Ectodermal cell (in vitro differentiated cells): ENCODE measurements around the gene SCAMP5.

Experiments
- H3K27ac ChIP-seq: 2 replicates; pipeline ENCODE4 v1.7.0; 2013; ENCODE audit warnings: mild to moderate bottlenecking, low read depth, low read length; ENCODE audit not compliant: insufficient read depth, poor library complexity, severe bottlenecking
- H3K27me3 ChIP-seq: 2 replicates; pipeline ENCODE4 v1.7.0; 2013; ENCODE audit warnings: mild to moderate bottlenecking, low read length; ENCODE audit not compliant: insufficient read depth, control insufficient read depth, poor library complexity, severe bottlenecking
- H3K36me3 ChIP-seq: one replicate; pipeline ENCODE4 v1.7.0; 2013; ENCODE audit warnings: low read length; ENCODE audit not compliant: control insufficient read depth, insufficient read depth
- H3K4me1 ChIP-seq: one replicate; pipeline ENCODE4 v1.7.0; 2013; ENCODE audit warnings: low read length; ENCODE audit not compliant: control insufficient read depth, insufficient read depth
- H3K4me3 ChIP-seq: 2 replicates; pipeline ENCODE4 v1.7.0; 2013; ENCODE audit warnings: low read depth, low read length, control low read depth; ENCODE audit not compliant: insufficient read depth
- H3K9me3 ChIP-seq: 2 replicates; pipeline ENCODE4 v1.7.0; 2013; ENCODE audit warnings: mild to moderate bottlenecking, low read length, moderate library complexity; ENCODE audit not compliant: control insufficient read depth
- WGBS, 2 experiments: methylation state at CpG; one replicate each; pipeline ENCODE4 v1.1.7; 2013; ENCODE audit warnings: missing lambda C conversion rate in 2 of 2; 5-methylcytosine and 5-hydroxymethylcytosine counted together

The SCAMP5 gene

DNA sequence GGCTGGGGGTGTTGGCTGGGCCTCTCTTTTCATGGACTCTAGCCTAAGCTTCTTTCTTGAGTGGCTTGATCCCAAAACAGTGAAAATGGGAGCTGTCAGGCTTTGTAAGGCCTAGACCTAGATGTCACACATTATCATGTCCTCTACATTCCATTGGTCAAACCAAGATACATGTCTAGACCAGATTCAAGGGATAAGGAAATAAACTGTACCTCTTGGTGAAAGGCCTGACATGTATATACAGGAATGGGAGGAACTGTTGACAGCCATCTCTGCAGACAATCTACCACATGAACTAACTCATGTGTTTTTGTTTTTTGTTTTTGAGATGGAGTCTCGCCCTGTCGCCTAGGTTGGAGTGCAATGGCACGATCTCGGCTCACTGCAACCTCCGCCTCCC is 27.7 kb upstream of the SCAMP5 start:
- H3K4me3 ChIP-seq = no peak overlapping the region
- 96 to 98% methylated on average over 5 of the region's 5 CpGs for WGBS, 2 experiments
- H3K27me3 ChIP-seq = no peaks in the 10 kb centered on the region
- no peaks in the 10 kb centered on the region for H3K4me1 ChIP-seq
- H3K9me3 ChIP-seq = no peaks in the 10 kb centered on the region
- no peak overlapping the region for H3K27ac ChIP-seq
- H3K36me3 ChIP-seq = no peaks in the 10 kb centered on the region

DNA sequence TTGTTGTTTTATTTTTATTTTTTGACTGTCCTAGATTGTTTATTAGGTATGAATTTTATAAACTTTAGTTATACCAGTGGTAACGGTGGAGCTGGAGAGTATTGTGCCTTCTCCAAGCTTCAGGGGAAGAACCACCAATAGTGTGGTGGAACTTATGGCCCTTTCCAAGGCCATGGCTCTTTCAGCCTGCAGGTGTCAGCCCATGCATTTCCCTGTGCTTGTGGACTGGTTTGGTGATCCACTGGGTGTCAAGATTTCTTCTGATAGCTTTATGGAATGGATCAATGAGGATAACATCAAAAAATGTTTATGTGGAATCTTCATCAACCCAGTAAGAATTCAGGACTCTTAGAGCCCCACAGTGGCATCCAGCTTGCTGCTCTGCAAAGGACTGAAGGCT is 19.2 kb upstream of the SCAMP5 start:
- WGBS, 2 experiments = 93 to 97% methylated on average over 1 of the region's 1 CpG
- H3K4me1 ChIP-seq = no peaks in the 10 kb centered on the region
- no peaks in the 10 kb centered on the region for H3K27me3 ChIP-seq
- H3K36me3 ChIP-seq = no peaks in the 10 kb centered on the region
- H3K27ac ChIP-seq = no peak overlapping the region
- no peak overlapping the region for H3K4me3 ChIP-seq
- no peaks in the 10 kb centered on the region for H3K9me3 ChIP-seq

DNA sequence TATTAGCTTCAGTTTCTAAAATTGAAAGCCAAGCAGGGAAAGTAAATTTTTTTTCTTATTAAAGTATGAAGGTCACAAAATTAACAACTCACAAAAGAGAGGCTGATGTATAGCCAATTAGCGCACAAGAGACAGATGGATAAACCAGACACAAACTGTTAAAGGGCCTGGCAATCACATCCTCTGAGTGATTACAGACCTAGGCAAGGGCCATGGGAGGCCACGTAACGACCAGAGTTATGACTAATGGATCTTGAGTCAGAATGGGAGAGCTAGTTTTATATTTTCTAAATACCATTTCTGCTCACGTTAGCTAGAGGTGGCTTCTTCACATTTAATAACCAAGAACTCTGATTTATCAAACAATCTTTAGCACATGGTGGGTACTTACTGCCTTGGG is 17.8 kb upstream of the SCAMP5 start:
- H3K4me1 ChIP-seq = no peaks in the 10 kb centered on the region
- no peaks in the 10 kb centered on the region for H3K9me3 ChIP-seq
- no peaks in the 10 kb centered on the region for H3K27me3 ChIP-seq
- H3K27ac ChIP-seq = no peak overlapping the region
- H3K36me3 ChIP-seq = no peaks in the 10 kb centered on the region
- no peak overlapping the region for H3K4me3 ChIP-seq
- WGBS, 2 experiments = 96 to 99% methylated on average over 4 of the region's 4 CpGs

DNA sequence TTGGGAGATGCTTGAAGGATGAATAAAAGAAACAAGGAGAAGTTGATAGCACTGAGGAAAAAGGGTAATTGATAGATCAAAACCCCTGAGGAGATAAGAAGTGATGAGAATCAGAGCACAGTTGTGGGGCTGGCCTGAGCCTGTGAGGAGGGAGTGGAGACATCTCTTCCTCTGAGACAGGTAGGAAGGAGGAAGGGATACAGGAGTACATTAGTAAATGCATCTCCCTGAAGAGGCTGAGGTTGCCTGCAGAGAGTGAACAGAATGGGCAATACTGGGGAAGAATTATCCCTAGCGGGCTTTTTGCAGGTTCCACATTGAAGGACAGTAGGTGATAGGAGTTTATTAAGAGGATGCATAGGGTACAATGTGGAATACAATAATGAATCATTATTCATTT is 17.3 kb upstream of the SCAMP5 start:
- no peak overlapping the region for H3K27ac ChIP-seq
- H3K4me3 ChIP-seq = no peak overlapping the region
- H3K9me3 ChIP-seq = no peaks in the 10 kb centered on the region
- WGBS, 2 experiments = 88 to 96% methylated on average over 1 of the region's 1 CpG
- no peaks in the 10 kb centered on the region for H3K27me3 ChIP-seq
- no peaks in the 10 kb centered on the region for H3K36me3 ChIP-seq
- H3K4me1 ChIP-seq = no peaks in the 10 kb centered on the region

DNA sequence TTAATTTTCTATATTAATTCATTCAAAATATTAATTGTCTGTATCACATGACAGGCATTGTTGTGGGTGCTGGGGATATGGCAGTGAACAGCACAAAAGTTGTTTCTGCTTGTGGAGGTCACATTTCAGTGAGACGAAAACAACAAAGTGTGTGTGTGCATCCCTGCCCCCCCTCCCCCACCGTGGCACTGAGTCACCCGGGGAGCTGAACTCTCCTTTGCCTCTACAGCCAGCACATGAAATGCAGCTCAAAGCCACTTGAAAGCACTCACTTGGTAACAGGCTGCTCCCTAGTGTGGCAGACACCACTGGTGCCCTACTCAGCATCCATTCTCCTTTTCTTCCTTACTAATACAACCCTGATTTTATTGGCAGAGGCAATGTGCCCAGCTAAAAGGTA is 16.9 kb upstream of the SCAMP5 start:
- H3K36me3 ChIP-seq = no peaks in the 10 kb centered on the region
- WGBS, 2 experiments = 34 to 39% methylated on average over 3 of the region's 3 CpGs
- H3K27ac ChIP-seq = no peak overlapping the region
- no peaks in the 10 kb centered on the region for H3K4me1 ChIP-seq
- H3K9me3 ChIP-seq = no peaks in the 10 kb centered on the region
- H3K27me3 ChIP-seq = no peaks in the 10 kb centered on the region
- no peak overlapping the region for H3K4me3 ChIP-seq

GRCh38 chr15:74982183-74982582 is 13.2 kb upstream of the SCAMP5 start:
- 89 to 90% methylated on average over 5 of the region's 5 CpGs for WGBS, 2 experiments
- Histone ChIP-seq H3K27ac (no peak overlapping the region), H3K4me3 (no peak overlapping the region), H3K27me3 (no peaks in the 10 kb centered on the region), H3K4me1 (no peaks in the 10 kb centered on the region), H3K36me3 (no peaks in the 10 kb centered on the region), H3K9me3 (no peaks in the 10 kb centered on the region)

GRCh38 chr15:74983725-74984231 is 11.6 kb upstream of the SCAMP5 start:
- no peaks in the 10 kb centered on the region for H3K36me3 ChIP-seq
- H3K27me3 ChIP-seq = no peaks in the 10 kb centered on the region
- no peak overlapping the region for H3K4me3 ChIP-seq
- H3K27ac ChIP-seq = no peak overlapping the region
- H3K4me1 ChIP-seq = no peaks in the 10 kb centered on the region
- H3K9me3 ChIP-seq = no peaks in the 10 kb centered on the region
- 65 to 74% methylated on average over 4 of the region's 4 CpGs for WGBS, 2 experiments

DNA sequence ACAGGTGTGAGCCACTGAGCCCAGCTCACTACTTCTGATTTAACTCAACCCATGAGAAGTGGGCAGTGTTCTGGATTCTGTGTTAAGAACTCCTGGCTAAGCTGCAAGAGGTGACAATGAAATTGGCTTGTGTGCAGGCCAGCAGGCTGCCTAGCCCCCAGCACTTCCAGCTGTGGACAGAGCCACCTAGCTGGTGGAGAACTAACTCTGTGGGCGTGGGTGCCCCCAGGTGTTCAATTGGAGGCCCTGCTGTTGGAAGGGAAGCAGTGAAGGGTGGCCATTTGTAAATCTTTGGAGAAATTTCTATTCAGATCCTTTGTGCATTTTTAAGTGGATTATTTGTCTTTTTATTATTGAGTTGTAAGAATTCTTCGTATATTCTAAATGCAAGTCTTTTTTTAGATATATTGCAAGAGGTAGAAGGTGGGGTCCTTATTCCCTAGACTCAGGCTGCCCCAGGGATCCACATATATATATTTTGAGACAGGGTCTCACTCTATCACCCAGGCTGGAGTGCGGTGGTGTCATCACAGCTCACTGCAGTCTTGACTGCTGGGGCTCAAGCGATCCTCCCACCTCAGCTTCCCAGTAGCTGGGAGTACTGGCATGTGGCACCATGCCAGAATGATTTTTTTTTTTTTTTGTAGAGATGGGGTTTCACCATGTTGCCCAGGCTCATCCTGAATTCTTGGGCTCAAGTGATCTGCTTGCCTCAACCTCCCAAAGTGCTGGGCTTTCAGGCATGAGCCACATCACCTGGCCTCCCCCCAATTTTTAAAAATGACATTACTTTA is 7.2 kb upstream of the SCAMP5 start:
- WGBS, 2 experiments = 61% methylated on average over 3 to 4 of the region's 4 CpGs

DNA sequence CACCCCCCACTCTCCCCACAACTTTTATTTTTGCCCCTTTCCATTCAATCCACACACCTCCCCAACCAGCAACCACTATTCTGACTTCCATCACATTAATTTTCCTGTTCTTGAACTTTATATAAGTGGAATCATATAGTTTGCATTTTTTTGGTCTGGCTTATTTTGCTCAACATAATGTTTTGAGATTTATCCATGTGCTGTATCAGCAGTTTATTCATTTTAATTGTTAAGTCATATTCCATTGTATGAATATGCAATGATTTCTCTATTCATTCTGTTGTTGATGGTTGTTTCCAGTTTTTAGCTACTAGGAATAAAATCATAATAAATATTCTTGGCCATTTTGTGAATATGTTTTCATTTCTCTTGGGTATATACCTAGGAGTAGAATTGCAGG is 5.8 kb upstream of the SCAMP5 start:
- no peaks in the 10 kb centered on the region for H3K27me3 ChIP-seq

More for the DNA sequence above, 7.2 kb upstream of the SCAMP5 start:
- H3K27me3 ChIP-seq = no peaks in the 10 kb centered on the region
- H3K36me3 ChIP-seq = no peaks in the 10 kb centered on the region
- no peaks in the 10 kb centered on the region for H3K4me1 ChIP-seq
- no peak overlapping the region for H3K27ac ChIP-seq
- no peak overlapping the region for H3K4me3 ChIP-seq
- H3K9me3 ChIP-seq = no peaks in the 10 kb centered on the region

DNA sequence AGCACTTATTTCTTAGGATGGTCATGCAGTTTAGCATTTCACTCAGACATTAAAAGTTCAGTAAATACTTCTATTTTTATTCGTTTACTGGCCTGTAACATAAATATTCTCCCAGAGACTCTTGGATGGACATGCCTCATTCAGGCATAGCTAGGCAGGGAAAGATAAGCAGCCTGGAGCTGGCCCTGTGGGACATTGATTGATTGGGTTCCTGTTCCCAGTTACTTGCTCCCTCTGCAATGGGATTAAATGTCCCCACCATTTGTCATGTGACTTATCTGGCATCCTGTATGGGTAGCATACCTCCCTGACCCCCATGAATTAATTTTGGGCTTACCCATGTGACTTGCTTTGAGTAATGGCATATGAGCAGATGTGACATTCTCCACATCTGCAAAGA is 2.7 kb upstream of the SCAMP5 start:
- H3K9me3 ChIP-seq = no peaks in the 10 kb centered on the region
- H3K36me3 ChIP-seq = no peaks in the 10 kb centered on the region
- no peak overlapping the region for H3K27ac ChIP-seq
- 54 to 73% methylated on average over 1 of the region's 1 CpG for WGBS, 2 experiments
- H3K27me3 ChIP-seq = peaks cover 22% of the 10 kb centered on the region
- peaks cover 4% of the 10 kb centered on the region for H3K4me1 ChIP-seq
- no peak overlapping the region for H3K4me3 ChIP-seq

More for the DNA sequence above, 5.8 kb upstream of the SCAMP5 start:
- Histone ChIP-seq H3K27ac (no peak overlapping the region), H3K36me3 (no peaks in the 10 kb centered on the region), H3K4me3 (no peak overlapping the region), H3K4me1 (no peaks in the 10 kb centered on the region), H3K9me3 (no peaks in the 10 kb centered on the region)
